ENCODE data around the gene ANKRD31.

- no peak for TF ChIP-seq CTCF (IDR thresholded peaks at IDR 0.05; ENCODE audit: low read depth, low read length, poor library complexity, severe bottlenecking)
- no peak for TF ChIP-seq EZH2phosphoT487 (IDR thresholded peaks at IDR 0.05; ENCODE audit: borderline replicate concordance, low read length)
Observed at GRCh38 chr5:75275756-75276155, 39.1 kb upstream of the ANKRD31 start.
